Vagina (tissue), 2 donors: Measurements from ENCODE around the gene MINDY4. TPM values are rescaled to one million over a fixed set of nuclear protein-coding genes. Genes with fewer than 3 reads are reported as not detected.

Source experiments
- DNase-seq, 2 donors: peaks; one replicate each; pipeline ENCODE4 v3.0.0-alpha.2; 2017; ENCODE audit errors: extremely low spot score in 2 of 2
- H3K27ac ChIP-seq: fragments of 200-600 bp; sonication (generic); one replicate; pipeline ENCODE4 v1.5.1; 2019
- H3K27me3 ChIP-seq: fragments of 200-600 bp; sonication (generic); one replicate; pipeline ENCODE4 v1.5.1; 2019
- H3K36me3 ChIP-seq, 2 donors: fragments of 200-600 bp; sonication (generic); one replicate each; pipeline ENCODE4 v1.5.1; 2017 to 2019
- H3K4me1 ChIP-seq: fragments of 200-600 bp; sonication (generic); one replicate; pipeline ENCODE4 v1.5.1; 2019
- H3K4me3 ChIP-seq, 2 donors: fragments of 200-600 bp; sonication (generic); 1 replicate in 1 of 2; 2 replicates in 1 of 2; pipeline ENCODE4 v1.5.1; 2016 to 2019
- H3K9me3 ChIP-seq: fragments of 200-600 bp; sonication (generic); one replicate; pipeline ENCODE4 v1.5.1; 2019
- CTCF ChIP-seq, 3 experiments: fragments of 450-650 bp in 2 of 3; fragments of 200-600 bp in 1 of 3; sonication (generic) in 1 of 3; IDR thresholded peaks; one replicate each; pipeline ENCODE4 v1.5.1; 2017 to 2019; ENCODE audit warnings: antibody characterized with exemption in 3 of 3, mild to moderate bottlenecking in 2 of 3, moderate library complexity in 2 of 3
- POLR2A ChIP-seq, 2 donors: fragments of 450-650 bp; IDR thresholded peaks; one replicate each; pipeline ENCODE4 v1.6.1; 2017; ENCODE audit warnings: antibody characterized with exemption in 2 of 2, mild to moderate bottlenecking in 2 of 2, moderate library complexity in 2 of 2
- POLR2AphosphoS5 ChIP-seq, 2 donors: sonication (generic); formaldehyde crosslinking; IDR thresholded peaks; one replicate each; pipeline ENCODE4 v1.9.0; 2017; ENCODE audit warnings: antibody characterized with exemption in 2 of 2, mild to moderate bottlenecking in 2 of 2, low read depth in 1 of 2; ENCODE audit not compliant: insufficient read depth in 1 of 2
- intact Hi-C: fragments of 100-400 bp; cut with DNase I; formaldehyde crosslinking; loops from one replicate; pipeline ENCODE4 v1.15.1; 2023
- total RNA-seq: library from RNA; depleted of rRNA; stranded (reverse); fragments of >200 nt; gene quantifications from one replicate; pipeline ENCODE4 v1.2.3, GENCODE V29; 2016

Gene MINDY4
- total RNA-seq, 1 donor from 2014 or later: 10.3 TPM

- DNase-seq: no peak
- H3K36me3 ChIP-seq: no peaks in the 10 kb centered on the region
- TF ChIP-seq CTCF (IDR thresholded peaks at IDR 0.05): no peak
- no peak for TF ChIP-seq POLR2AphosphoS5 (IDR thresholded peaks at IDR 0.05; ENCODE audit: insufficient read depth in 1 of 2, low read depth in 1 of 2)
- no peak for TF ChIP-seq POLR2A (IDR thresholded peaks at IDR 0.05)
- H3K9me3 ChIP-seq: no peaks in the 10 kb centered on the region
- intact Hi-C loops: no loop called here
- H3K27me3 ChIP-seq: no peaks in the 10 kb centered on the region
- peak overlapping the region; percentile 38 for H3K27ac ChIP-seq
- H3K4me1 ChIP-seq: peaks cover 19% of the 10 kb centered on the region
- H3K4me3 ChIP-seq: no peak overlapping the region
Measured at GRCh38 chr7:30850426-30850825, 79.2 kb downstream of the MINDY4 start.

GRCh38 chr7:30851651-30852307, 80.6 kb downstream of the MINDY4 start:
- TF ChIP-seq POLR2AphosphoS5 (IDR thresholded peaks at IDR 0.05; ENCODE audit: insufficient read depth in 1 of 2, low read depth in 1 of 2): peak; percentile 12 to 14
- no peak for TF ChIP-seq POLR2A (IDR thresholded peaks at IDR 0.05)
- TF ChIP-seq CTCF (IDR thresholded peaks at IDR 0.05): no peak
- H3K36me3 ChIP-seq: no peaks in the 10 kb centered on the region
- DNase-seq: no peak
- peaks cover 6% of the 10 kb centered on the region for H3K4me1 ChIP-seq
- H3K27ac ChIP-seq: peak overlapping the region; percentile 79
- no peaks in the 10 kb centered on the region for H3K27me3 ChIP-seq
- intact Hi-C loops: no loop called here
- no peak overlapping the region for H3K4me3 ChIP-seq
- H3K9me3 ChIP-seq: no peaks in the 10 kb centered on the region

- H3K36me3 ChIP-seq: no peaks in the 10 kb centered on the region
- H3K27ac ChIP-seq: peak overlapping the region; percentile 79
- intact Hi-C loops: no loop called here
- H3K27me3 ChIP-seq: no peaks in the 10 kb centered on the region
- no peak for DNase-seq
- peak in 1 of 2 donors; percentile 4 for TF ChIP-seq POLR2AphosphoS5 (IDR thresholded peaks at IDR 0.05; ENCODE audit: insufficient read depth in 1 of 2, low read depth in 1 of 2)
- TF ChIP-seq POLR2A (IDR thresholded peaks at IDR 0.05): no peak
- peaks cover 6% of the 10 kb centered on the region for H3K4me1 ChIP-seq
- H3K9me3 ChIP-seq: no peaks in the 10 kb centered on the region
- no peak overlapping the region for H3K4me3 ChIP-seq
Measured at GRCh38 chr7:30852308-30852684, 81.1 kb downstream of the MINDY4 start.

GRCh38 chr7:30852744-30853288, 81.6 kb downstream of the MINDY4 start:
- H3K4me3 ChIP-seq: no peak overlapping the region

GRCh38 chr7:30853576-30853975, 82.4 kb downstream of the MINDY4 start:
- H3K4me3 ChIP-seq: no peak overlapping the region
- no peaks in the 10 kb centered on the region for H3K36me3 ChIP-seq
- no peaks in the 10 kb centered on the region for H3K27me3 ChIP-seq
- peak overlapping the region; percentile 79 for H3K27ac ChIP-seq
- intact Hi-C loops: no loop called here
- TF ChIP-seq POLR2AphosphoS5 (IDR thresholded peaks at IDR 0.05; ENCODE audit: insufficient read depth in 1 of 2, low read depth in 1 of 2): no peak
- no peak for TF ChIP-seq CTCF (IDR thresholded peaks at IDR 0.05)
- TF ChIP-seq POLR2A (IDR thresholded peaks at IDR 0.05): no peak
- no peak for DNase-seq
- peaks cover 6% of the 10 kb centered on the region for H3K4me1 ChIP-seq
- H3K9me3 ChIP-seq: no peaks in the 10 kb centered on the region

More at GRCh38 chr7:30852744-30853288, 81.6 kb downstream of the MINDY4 start:
- Histone ChIP-seq H3K4me1 (peaks cover 6% of the 10 kb centered on the region), H3K27me3 (no peaks in the 10 kb centered on the region), H3K27ac (peak overlapping the region; percentile 79), H3K36me3 (no peaks in the 10 kb centered on the region), H3K9me3 (no peaks in the 10 kb centered on the region)
- no peak for DNase-seq
- TF ChIP-seq POLR2AphosphoS5 (IDR thresholded peaks at IDR 0.05; ENCODE audit: insufficient read depth in 1 of 2, low read depth in 1 of 2) (no peak), CTCF (IDR thresholded peaks at IDR 0.05) (no peak), POLR2A (IDR thresholded peaks at IDR 0.05) (no peak)
- intact Hi-C loops: no loop called here
